Neural crest cell (in vitro differentiated cells): Measurements from ENCODE around the gene ISX. TPM values are rescaled to one million over a fixed set of nuclear protein-coding genes. Genes with fewer than 3 reads are reported as not detected.
"Not testable (repeated sequence)": the region's sequence is repeated elsewhere in the genome, so short reads cannot be mapped to it uniquely, and the experiment has no call there.

Experiments
- DNase-seq: peaks from one replicate; pipeline ENCODE4 v3.0.0; 2021; ENCODE audit warnings: low read depth, mixed read lengths, low spot score
- H3K27ac Mint-ChIP-seq: one replicate; pipeline ENCODE4 v1.8.0; 2021; ENCODE audit warnings: mild to moderate bottlenecking, mixed read lengths; ENCODE audit not compliant: unreplicated experiment
- H3K27me3 Mint-ChIP-seq: 2 replicates; pipeline ENCODE4 v1.8.0; 2021; ENCODE audit warnings: low read depth, mild to moderate bottlenecking, mixed read lengths
- H3K36me3 Mint-ChIP-seq: 2 replicates; pipeline ENCODE4 v1.8.0; 2021; ENCODE audit warnings: low read depth, mild to moderate bottlenecking, mixed read lengths
- H3K4me1 Mint-ChIP-seq: 2 replicates; pipeline ENCODE4 v1.8.0; 2021; ENCODE audit warnings: mixed read lengths
- H3K4me3 Mint-ChIP-seq: one replicate; pipeline ENCODE4 v1.8.0; 2021; ENCODE audit warnings: mild to moderate bottlenecking, mixed read lengths
- H3K9me3 Mint-ChIP-seq: 2 replicates; pipeline ENCODE4 v1.8.0; 2021; ENCODE audit warnings: mixed read lengths
- total RNA-seq: library from RNA; stranded (reverse); gene quantifications from 2 replicates; pipeline ENCODE4 v1.2.1, GENCODE V29; 2021
- TF ChIP-seq, protein P1 (sequence below): fragments of 200-600 bp; sonication (generic); conservative IDR thresholded peaks from 2 replicates; pipeline ENCODE4 v1.5.0; 2021; ENCODE audit warnings: antibody characterized with exemption, mild to moderate bottlenecking

Gene ISX
- total RNA-seq, 1 donor from 2014 or later = not detected

DNA sequence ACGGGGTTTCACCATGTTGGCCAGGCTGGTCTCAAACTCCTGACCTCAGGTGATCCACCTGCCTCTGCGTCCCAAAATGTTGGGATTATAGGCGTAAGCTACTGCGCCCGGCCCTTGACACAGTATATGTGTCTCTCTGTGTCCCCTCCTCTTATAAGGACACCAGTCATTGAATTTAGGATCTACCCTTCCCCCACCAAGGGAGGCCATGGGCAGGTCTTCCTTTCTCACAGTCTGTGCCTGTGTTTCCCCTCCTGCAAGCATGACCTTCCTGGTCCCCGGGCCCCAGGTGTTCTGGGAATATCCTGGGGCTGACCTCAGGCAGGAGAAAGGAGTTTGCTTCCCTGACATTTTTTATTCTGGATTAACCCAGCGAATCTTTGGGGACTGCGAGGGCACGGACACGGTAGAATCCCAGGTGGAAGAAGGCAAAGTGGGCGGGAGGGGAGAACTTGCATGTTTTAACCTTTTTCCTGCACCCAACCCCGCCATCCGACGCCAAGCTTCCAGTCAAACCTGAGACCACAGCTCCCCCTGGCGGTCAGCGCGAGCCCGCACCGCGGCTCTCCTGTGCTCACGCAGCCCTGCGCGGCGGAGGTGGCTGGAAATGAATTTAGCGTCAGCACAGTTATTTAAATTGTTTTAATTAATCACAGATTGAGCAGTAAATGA lies 42.1 kb upstream of the ISX start:
- TF ChIP-seq, protein P1, sequence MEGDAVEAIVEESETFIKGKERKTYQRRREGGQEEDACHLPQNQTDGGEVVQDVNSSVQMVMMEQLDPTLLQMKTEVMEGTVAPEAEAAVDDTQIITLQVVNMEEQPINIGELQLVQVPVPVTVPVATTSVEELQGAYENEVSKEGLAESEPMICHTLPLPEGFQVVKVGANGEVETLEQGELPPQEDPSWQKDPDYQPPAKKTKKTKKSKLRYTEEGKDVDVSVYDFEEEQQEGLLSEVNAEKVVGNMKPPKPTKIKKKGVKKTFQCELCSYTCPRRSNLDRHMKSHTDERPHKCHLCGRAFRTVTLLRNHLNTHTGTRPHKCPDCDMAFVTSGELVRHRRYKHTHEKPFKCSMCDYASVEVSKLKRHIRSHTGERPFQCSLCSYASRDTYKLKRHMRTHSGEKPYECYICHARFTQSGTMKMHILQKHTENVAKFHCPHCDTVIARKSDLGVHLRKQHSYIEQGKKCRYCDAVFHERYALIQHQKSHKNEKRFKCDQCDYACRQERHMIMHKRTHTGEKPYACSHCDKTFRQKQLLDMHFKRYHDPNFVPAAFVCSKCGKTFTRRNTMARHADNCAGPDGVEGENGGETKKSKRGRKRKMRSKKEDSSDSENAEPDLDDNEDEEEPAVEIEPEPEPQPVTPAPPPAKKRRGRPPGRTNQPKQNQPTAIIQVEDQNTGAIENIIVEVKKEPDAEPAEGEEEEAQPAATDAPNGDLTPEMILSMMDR = peak; percentile 98
- H3K27ac Mint-ChIP-seq = no peak overlapping the region
- peaks cover 55% of the 10 kb centered on the region for H3K27me3 Mint-ChIP-seq
- peak; percentile 92 for DNase-seq
- H3K4me3 Mint-ChIP-seq = no peak overlapping the region
- H3K4me1 Mint-ChIP-seq = peaks cover 5% of the 10 kb centered on the region
- H3K9me3 Mint-ChIP-seq = peaks cover 2% of the 10 kb centered on the region
- H3K36me3 Mint-ChIP-seq = no peaks in the 10 kb centered on the region

DNA sequence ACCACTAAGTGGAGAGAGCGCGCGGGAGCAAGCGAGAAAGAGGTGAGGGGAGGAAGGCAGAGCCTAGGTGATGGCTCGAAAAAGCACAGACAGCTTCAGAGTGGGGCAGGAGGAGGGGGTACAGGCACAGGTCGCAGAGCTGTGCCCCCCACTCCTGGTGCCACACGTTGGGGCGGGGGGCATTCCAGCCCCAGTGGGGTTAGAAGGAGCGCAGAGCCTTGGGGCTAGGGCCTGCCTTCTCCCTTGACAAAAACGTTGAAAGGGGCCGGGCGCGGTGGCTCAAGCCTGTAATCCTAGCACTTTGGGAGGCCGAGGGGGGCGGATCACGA lies 41.6 kb upstream of the ISX start:
- DNase-seq = no peak
- Mint-ChIP-seq H3K4me3 (no peak overlapping the region), H3K27me3 (peaks cover 60% of the 10 kb centered on the region), H3K9me3 (peaks cover 2% of the 10 kb centered on the region), H3K36me3 (no peaks in the 10 kb centered on the region), H3K27ac (no peak overlapping the region), H3K4me1 (peaks cover 5% of the 10 kb centered on the region)
- TF ChIP-seq, protein P1 = peak; percentile 24

DNA sequence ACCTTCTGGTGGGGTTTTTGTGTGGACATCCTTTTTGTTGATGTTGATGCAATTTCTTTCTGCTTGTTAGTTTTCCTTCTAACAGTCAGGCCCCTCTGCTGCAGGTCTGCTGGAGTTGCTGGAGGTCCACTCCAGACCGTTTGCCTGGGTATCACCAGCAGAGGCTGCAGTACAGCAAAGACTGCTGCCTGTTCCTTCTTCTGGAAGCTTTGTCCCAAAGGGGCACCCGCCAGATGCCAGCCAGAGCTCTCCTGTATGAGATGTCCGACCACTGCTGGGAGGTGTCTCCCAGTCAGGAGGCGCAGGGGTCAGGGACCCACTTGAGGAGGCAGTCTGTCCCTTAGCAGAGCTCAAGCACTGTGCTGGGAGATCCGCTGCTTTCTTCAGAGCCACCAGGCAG lies 35.8 kb upstream of the ISX start:
- H3K27me3 Mint-ChIP-seq = peaks cover 61% of the 10 kb centered on the region

DNA sequence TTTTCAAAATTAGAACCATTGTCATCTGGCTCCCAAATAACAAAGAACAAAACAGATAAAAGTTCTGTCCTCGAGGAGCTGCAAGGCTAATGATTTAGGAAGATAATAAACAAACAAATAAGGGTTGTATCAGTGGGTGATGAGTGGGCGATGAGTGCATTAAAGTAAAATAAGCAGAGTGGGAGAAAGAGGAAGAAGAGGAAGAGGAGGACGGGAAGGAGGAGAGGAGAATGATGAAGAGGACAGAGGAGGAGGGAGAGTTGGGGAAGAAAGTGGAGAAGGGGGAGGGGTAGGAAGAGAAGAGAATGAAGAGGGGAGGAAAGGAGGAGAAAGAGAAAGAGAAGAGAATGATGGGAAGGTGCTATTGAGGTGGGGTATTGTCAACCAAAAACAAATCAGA lies 33.4 kb upstream of the ISX start:
- Mint-ChIP-seq H3K27me3 (peaks cover 44% of the 10 kb centered on the region), H3K4me1 (no peaks in the 10 kb centered on the region), H3K36me3 (no peaks in the 10 kb centered on the region), H3K9me3 (no peaks in the 10 kb centered on the region), H3K27ac (no peak overlapping the region), H3K4me3 (no peak overlapping the region)
- no peak for DNase-seq
- TF ChIP-seq, protein P1 = no peak

More for the DNA sequence above, 35.8 kb upstream of the ISX start:
- DNase-seq, H3K4me1 Mint-ChIP-seq, H3K27ac Mint-ChIP-seq, H3K9me3 Mint-ChIP-seq, H3K36me3 Mint-ChIP-seq, H3K4me3 Mint-ChIP-seq: not testable (repeated sequence)

DNA sequence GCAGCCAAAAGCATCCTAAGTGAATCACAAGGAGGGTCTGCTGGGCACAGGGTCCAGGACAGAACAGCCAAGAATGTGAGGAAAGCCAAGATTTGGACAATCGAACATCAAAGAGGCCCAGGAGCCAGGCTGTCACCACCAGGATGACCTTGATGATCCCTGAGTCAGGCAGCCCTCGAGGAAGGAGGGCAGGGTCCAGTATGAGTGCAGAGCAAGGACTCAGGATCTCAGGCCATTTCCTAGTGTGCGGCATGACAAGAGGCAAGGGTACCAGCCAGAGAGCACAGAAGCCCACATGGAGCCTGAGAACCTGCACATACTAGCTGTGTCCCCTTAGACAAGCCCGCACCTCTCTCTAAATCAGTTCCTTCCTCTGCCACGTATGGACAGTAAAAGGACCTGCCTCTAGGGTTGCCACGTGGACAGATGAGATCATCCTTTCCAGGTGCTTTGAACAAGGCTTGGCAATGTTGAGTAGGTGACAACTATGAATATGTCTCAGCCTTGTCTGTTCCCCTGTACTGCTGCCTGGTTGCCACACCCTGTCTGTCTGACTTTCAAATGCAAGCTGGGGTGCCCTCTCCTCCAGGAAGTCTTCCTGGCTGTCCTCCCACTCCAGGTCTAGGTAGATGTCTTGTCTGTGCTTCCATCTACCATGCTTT lies 32.2 kb upstream of the ISX start:
- H3K27me3 Mint-ChIP-seq = peaks cover 38% of the 10 kb centered on the region
- H3K4me1 Mint-ChIP-seq = no peaks in the 10 kb centered on the region

DNA sequence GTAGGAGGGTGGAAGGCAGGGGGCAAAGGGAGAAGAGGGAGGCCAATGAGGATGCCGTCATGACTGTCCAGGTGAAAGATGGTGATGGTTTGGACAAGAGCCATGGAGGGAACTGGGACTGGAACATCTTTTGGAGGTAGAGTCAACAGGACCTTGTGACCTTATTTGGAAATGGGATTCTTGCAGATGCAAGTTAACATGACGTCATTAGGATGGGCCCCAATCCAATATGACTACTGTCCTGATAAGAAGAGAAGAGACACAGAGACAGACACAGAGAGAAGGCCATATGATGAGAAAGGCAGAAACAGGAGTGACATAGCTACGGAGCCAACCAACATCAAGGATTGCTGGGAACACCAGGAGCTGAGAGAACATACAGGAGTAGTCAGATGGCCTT lies 31.0 kb upstream of the ISX start:
- no peak overlapping the region for H3K4me3 Mint-ChIP-seq
- H3K36me3 Mint-ChIP-seq = no peaks in the 10 kb centered on the region
- no peak for DNase-seq
- no peaks in the 10 kb centered on the region for H3K9me3 Mint-ChIP-seq
- H3K4me1 Mint-ChIP-seq = no peaks in the 10 kb centered on the region
- H3K27ac Mint-ChIP-seq = no peak overlapping the region
- TF ChIP-seq, protein P1 = no peak
- H3K27me3 Mint-ChIP-seq = peaks cover 27% of the 10 kb centered on the region

More for the DNA sequence above, 32.2 kb upstream of the ISX start:
- no peaks in the 10 kb centered on the region for H3K36me3 Mint-ChIP-seq
- TF ChIP-seq, protein P1 = no peak
- H3K27ac Mint-ChIP-seq = no peak overlapping the region
- H3K4me3 Mint-ChIP-seq = no peak overlapping the region
- H3K9me3 Mint-ChIP-seq = no peaks in the 10 kb centered on the region
- no peak for DNase-seq
